ENCODE measurements around the gene EVC.

The EVC gene

GRCh38 chr4:5795580-5795979, 84.6 kb downstream of the EVC start:
- H3K4me3 ChIP-seq (ENCODE audit: low read length) = no peak overlapping the region
- DNase-seq (ENCODE audit: low read depth) = no peak
- TF ChIP-seq CTCF (conservative IDR thresholded peaks at IDR 0.05; ENCODE audit: low read depth, low read length) = no peak

- TF ChIP-seq CTCF (conservative IDR thresholded peaks at IDR 0.05; ENCODE audit: low read depth, low read length) = no peak
- DNase-seq (ENCODE audit: low read depth) = no peak
- H3K4me3 ChIP-seq (ENCODE audit: low read length) = no peak overlapping the region
These were observed 86.0 kb downstream of the EVC start for GRCh38 chr4:5796976-5797375.

- H3K4me3 ChIP-seq (ENCODE audit: low read length) = no peak overlapping the region
- no peak for DNase-seq (ENCODE audit: low read depth)
- no peak for TF ChIP-seq CTCF (conservative IDR thresholded peaks at IDR 0.05; ENCODE audit: low read depth, low read length)
These were observed 86.9 kb downstream of the EVC start for GRCh38 chr4:5797866-5798265.

- no peak for TF ChIP-seq CTCF (conservative IDR thresholded peaks at IDR 0.05; ENCODE audit: low read depth, low read length)
- no peak for DNase-seq (ENCODE audit: low read depth)
- no peak overlapping the region for H3K4me3 ChIP-seq (ENCODE audit: low read length)
These were observed 87.5 kb downstream of the EVC start for GRCh38 chr4:5798462-5798861.

- H3K4me3 ChIP-seq (ENCODE audit: low read length) = no peak overlapping the region
- DNase-seq (ENCODE audit: low read depth) = no peak
- no peak for TF ChIP-seq CTCF (conservative IDR thresholded peaks at IDR 0.05; ENCODE audit: low read depth, low read length)
These were observed 87.9 kb downstream of the EVC start for GRCh38 chr4:5798946-5799345.

- TF ChIP-seq CTCF (conservative IDR thresholded peaks at IDR 0.05; ENCODE audit: low read depth, low read length) = no peak
- no peak overlapping the region for H3K4me3 ChIP-seq (ENCODE audit: low read length)
- DNase-seq (ENCODE audit: low read depth) = no peak
These were observed 88.4 kb downstream of the EVC start for GRCh38 chr4:5799406-5799805.

- H3K4me3 ChIP-seq (ENCODE audit: low read length) = no peak overlapping the region
- no peak for DNase-seq (ENCODE audit: low read depth)
- TF ChIP-seq CTCF (conservative IDR thresholded peaks at IDR 0.05; ENCODE audit: low read depth, low read length) = no peak
These were observed 89.5 kb downstream of the EVC start for GRCh38 chr4:5800496-5800895.

Measured in retinal pigment epithelial cell (primary cell).